HepG2 (cell line): ENCODE results near the gene SSH3. TPM values are rescaled to one million over a fixed set of nuclear protein-coding genes. Genes with fewer than 3 reads are reported as not detected.
A peak's percentile ranks its signal among the peaks of the same experiment; 100 is the strongest.

Experiments used
- AKAP8 ChIP-seq: sonication (generic); formaldehyde crosslinking; IDR thresholded peaks from 2 replicates; pipeline ENCODE4 v1.5.1; 2020; ENCODE audit warnings: mild to moderate bottlenecking, missing genetic modification reagents
- ARNT2 ChIP-seq: sonication (generic); formaldehyde crosslinking; IDR thresholded peaks from 2 replicates; pipeline ENCODE4 v1.8.0; 2022; ENCODE audit warnings: mild to moderate bottlenecking, low read depth, missing genetic modification reagents, moderate library complexity
- CC2D1A ChIP-seq: sonication (generic); formaldehyde crosslinking; IDR thresholded peaks from 2 replicates; pipeline ENCODE4 v1.8.1; 2023; ENCODE audit warnings: mild to moderate bottlenecking, missing genetic modification reagents
- GABPB1 ChIP-seq: IDR thresholded peaks from 2 replicates; pipeline ENCODE4 v1.6.1; 2016; ENCODE audit warnings: mild to moderate bottlenecking, missing genetic modification reagents, moderate library complexity, missing compliant biosample characterization
- KDM4B ChIP-seq: sonication (generic); formaldehyde crosslinking; IDR thresholded peaks from 2 replicates; pipeline ENCODE4 v1.4.0; 2020; ENCODE audit warnings: missing genetic modification reagents
- KDM5A ChIP-seq: fragments of 200-600 bp; sonication (generic); IDR thresholded peaks from 2 replicates; pipeline ENCODE4 v1.7.0; 2018; ENCODE audit warnings: antibody characterized with exemption, mild to moderate bottlenecking, low read length, borderline replicate concordance
- MTERF4 ChIP-seq: sonication (generic); formaldehyde crosslinking; IDR thresholded peaks from 2 replicates; pipeline ENCODE4 v1.8.0; 2023; ENCODE audit warnings: mild to moderate bottlenecking, missing genetic modification reagents
- NCOR1 ChIP-seq: fragments of 200-600 bp; sonication (generic); IDR thresholded peaks from 2 replicates; pipeline ENCODE4 v1.7.0; 2017; ENCODE audit warnings: antibody characterized with exemption, low read length, borderline replicate concordance
- NR2F2 ChIP-seq: IDR thresholded peaks from 2 replicates; pipeline ENCODE4 v1.6.1; 2012; ENCODE audit warnings: low read depth, inconsistent platforms, borderline replicate concordance
- PCBP2 ChIP-seq: fragments of 200-400 bp; formaldehyde crosslinking; optimal IDR thresholded peaks from 2 replicates; pipeline ENCODE3; 2018; ENCODE audit warnings: low read length, low read depth; ENCODE audit not compliant: poor library complexity, severe bottlenecking
- RFX1 ChIP-seq: fragments of 450-650 bp; IDR thresholded peaks from 2 replicates; pipeline ENCODE4 v1.6.1; 2017
- RNF219 ChIP-seq: sonication (generic); formaldehyde crosslinking; IDR thresholded peaks from 2 replicates; pipeline ENCODE4 v1.5.0; 2020; ENCODE audit warnings: mild to moderate bottlenecking, missing genetic modification reagents
- STAT6 ChIP-seq: sonication (generic); formaldehyde crosslinking; IDR thresholded peaks from 2 replicates; pipeline ENCODE4 v1.4.0; 2020; ENCODE audit warnings: missing genetic modification reagents, mild to moderate bottlenecking, borderline replicate concordance
- ZNF503 ChIP-seq: sonication (generic); formaldehyde crosslinking; IDR thresholded peaks from 2 replicates; pipeline ENCODE4 v1.4.0; 2020; ENCODE audit warnings: missing genetic modification reagents
- ZNF574 ChIP-seq: sonication (generic); formaldehyde crosslinking; IDR thresholded peaks from 2 replicates; pipeline ENCODE4 v1.4.0; 2020; ENCODE audit warnings: missing genetic modification reagents
- ZNF768 ChIP-seq: sonication (generic); formaldehyde crosslinking; IDR thresholded peaks from 2 replicates; pipeline ENCODE4 v1.4.0; 2020; ENCODE audit warnings: missing genetic modification reagents
- polyA plus RNA-seq, 8 experiments: library from polyadenylated mRNA; depleted of rRNA in 3 of 8; stranded (reverse) in 7 of 8; unstranded in 1 of 8; fragments of >200 nt; fragmentation: Illumina TruSeq in 4 of 8; extraction: Trizol in 4 of 8; gene quantifications; 2 replicates each; pipeline versions ENCODE4 v1.2.1 to v1.2.3, GENCODE V29; 2011 to 2016; ENCODE audit warnings: low read depth in 4 of 8, missing spikeins in 1 of 8, mixed read lengths in 1 of 8; ENCODE audit not compliant: insufficient read depth in 1 of 8
- total RNA-seq, 5 experiments: library from RNA; depleted of rRNA; stranded (reverse); fragments of >200 nt; fragmentation: Illumina TruSeq; extraction: Trizol; gene quantifications; 2 replicates each; pipeline ENCODE4 v1.2.3, GENCODE V29; 2016; ENCODE audit warnings: low read depth in 1 of 5

The SSH3 gene
- total and polyA plus RNA-seq, 2 of the 13 experiments (the other 11 are each of a cell fraction or from before 2014, with no cell fraction given): 12.4 to 18.8 TPM

GRCh38 chr11:67317205-67317887 lies 14.0 kb downstream of the SSH3 start (continued):
- peak; percentile 34; the same call in 1 of the 2 replicates for TF ChIP-seq ARNT2 (CRISPR knock-in tag)
- no peak for TF ChIP-seq RNF219 (CRISPR knock-in tag)
- no peak for TF ChIP-seq NCOR1
- no peak for TF ChIP-seq ZNF768 (CRISPR knock-in tag)
- TF ChIP-seq KDM5A: peak; percentile 43; the same call in 1 of the 2 replicates
- TF ChIP-seq GABPB1 (CRISPR knock-in tag): peak; percentile 88
- TF ChIP-seq RFX1: peak; percentile 98
- peak; percentile 85; the same call in 1 of the 2 replicates for TF ChIP-seq STAT6 (CRISPR knock-in tag)
- TF ChIP-seq ZNF574 (CRISPR knock-in tag): peak; percentile 87
- no peak for TF ChIP-seq NR2F2
- no peak for TF ChIP-seq ZNF503 (CRISPR knock-in tag)
- TF ChIP-seq CC2D1A: no peak
- TF ChIP-seq MTERF4 (CRISPR knock-in tag): no peak; the same call in 1 of the 2 replicates
- TF ChIP-seq PCBP2: no peak
- TF ChIP-seq KDM4B (CRISPR knock-in tag): no peak
- TF ChIP-seq AKAP8 (CRISPR knock-in tag): 0 out of 2 replicates have a peak, but pooled peaks have one; percentile 15
